ENCODE measurements around the gene DDX3X. TPM values are rescaled to one million over a fixed set of nuclear protein-coding genes. Genes with fewer than 3 reads are reported as not detected.

The DDX3X gene
- total and polyA plus RNA-seq, 9 of the 15 experiments (the other 6 are each of a cell fraction or from before 2014, with no cell fraction given), result 51.3 to 232 (median 138) TPM

- TF ChIP-seq UBTF (IDR thresholded peaks at IDR 0.05; ENCODE audit: borderline replicate concordance in 1 of 2, low read depth in 2 of 2, low read length in 2 of 2) (no peak), BCOR (IDR thresholded peaks at IDR 0.05) (no peak), KAT7 (CRISPR knock-in tag; IDR thresholded peaks at IDR 0.05; ENCODE audit: borderline replicate concordance) (no peak), SRF (CRISPR knock-in tag; IDR thresholded peaks at IDR 0.05) (no peak), ZFP36 (IDR thresholded peaks at IDR 0.05; ENCODE audit: low read depth, low read length, partially characterized antibody) (no peak), JUND (IDR thresholded peaks at IDR 0.05; ENCODE audit: borderline replicate concordance, low read depth, low read length) (peak; percentile 29; the same call in 1 of the 2 replicates), JUND (tag; IDR thresholded peaks at IDR 0.05; ENCODE audit: borderline replicate concordance, low read depth, low read length) (peak; percentile 55; the same call in 1 of the 3 replicates), NR1H2 (CRISPR knock-in tag; IDR thresholded peaks at IDR 0.05) (no peak), NCOR1 (IDR thresholded peaks at IDR 0.05) (no peak), ZNF699 (CRISPR knock-in tag; IDR thresholded peaks at IDR 0.05; ENCODE audit: insufficient replicate concordance) (no peak), ZNF217 (CRISPR knock-in tag; IDR thresholded peaks at IDR 0.05) (no peak), THRB (CRISPR knock-in tag; conservative IDR thresholded peaks at IDR 0.05) (peak; percentile 88; the same call in 1 of the 2 replicates), MCM7 (IDR thresholded peaks at IDR 0.05) (no peak), CREM (IDR thresholded peaks at IDR 0.05; ENCODE audit: low read depth) (no peak), ZNF696 (CRISPR knock-in tag; conservative IDR thresholded peaks at IDR 0.05) (no peak), TSC22D4 (tag; IDR thresholded peaks at IDR 0.05) (no peak), ZNF12 (CRISPR knock-in tag; IDR thresholded peaks at IDR 0.05) (no peak), CLOCK (CRISPR knock-in tag; IDR thresholded peaks at IDR 0.05; ENCODE audit: borderline replicate concordance) (no peak), ZKSCAN1 (IDR thresholded peaks at IDR 0.05; ENCODE audit: low read depth, low read length) (no peak), TCF3 (CRISPR knock-in tag; IDR thresholded peaks at IDR 0.05) (no peak), HCFC1 (IDR thresholded peaks at IDR 0.05; ENCODE audit: low read depth, low read length) (no peak)
- TF ChIP-seq, protein P1, sequence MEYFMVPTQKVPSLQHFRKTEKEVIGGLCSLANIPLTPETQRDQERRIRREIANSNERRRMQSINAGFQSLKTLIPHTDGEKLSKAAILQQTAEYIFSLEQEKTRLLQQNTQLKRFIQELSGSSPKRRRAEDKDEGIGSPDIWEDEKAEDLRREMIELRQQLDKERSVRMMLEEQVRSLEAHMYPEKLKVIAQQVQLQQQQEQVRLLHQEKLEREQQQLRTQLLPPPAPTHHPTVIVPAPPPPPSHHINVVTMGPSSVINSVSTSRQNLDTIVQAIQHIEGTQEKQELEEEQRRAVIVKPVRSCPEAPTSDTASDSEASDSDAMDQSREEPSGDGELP (CRISPR knock-in tag; IDR thresholded peaks at IDR 0.05; ENCODE audit: borderline replicate concordance), result no peak
Measured at GRCh38 chrX:41350150-41350975, 16.4 kb downstream of the DDX3X start (continued).
